ENCODE results near the gene RSPH3. TPM values are rescaled to one million over a fixed set of nuclear protein-coding genes. Genes with fewer than 3 reads are reported as not detected.

The RSPH3 gene
- total and polyA plus RNA-seq, 2 of the 13 experiments (the other 11 are each of a cell fraction or from before 2014, with no cell fraction given): 1.3 to 3.5 TPM

- 61% methylated on average over 8 of the region's 8 CpGs for WGBS (ENCODE audit: low lambda C conversion rate)
- ChIA-PET POLR2A (no interaction called here), CTCF (ENCODE audit: low intra/inter-chr PET ratio, low total read pairs) (no interaction called here)
- H3K79me2 ChIP-seq (ENCODE audit: insufficient read depth, low read length): no peaks in the 10 kb centered on the region
- H3K4me3 ChIP-seq (replicated peaks in 1 of 3; ENCODE audit: insufficient read depth in 1 of 3, low read depth in 2 of 3, low read length in 3 of 3): no peak overlapping the region
- H3K4me2 ChIP-seq (ENCODE audit: low read depth, low read length): no peak overlapping the region
- H2AFZ ChIP-seq (ENCODE audit: low read length): no peak overlapping the region
- no TSS peak for BruUV-seq (replicated peaks)
- no peak overlapping the region for H3K27ac ChIP-seq (ENCODE audit: extremely low read length, insufficient read depth, low read length)
- no peak overlapping the region for H3K9ac ChIP-seq (ENCODE audit: insufficient read depth, low read depth, low read length)
- FAIRE-seq (no peak), DNase-seq (ENCODE audit: low spot score) (no peak), ATAC-seq (no peak)
- no peaks in the 10 kb centered on the region for H3K36me3 ChIP-seq (replicated peaks in 1 of 2; ENCODE audit: control insufficient read depth in 1 of 2, insufficient read depth in 2 of 2, low read length in 2 of 2)
- peaks cover 0 to 3% of the 10 kb centered on the region in 2 experiments; a peak in 1 of 5 replicates for H3K27me3 ChIP-seq (ENCODE audit: control insufficient read depth in 1 of 2, insufficient read depth in 2 of 2, low read length in 2 of 2)
- intact Hi-C loops (cut with micrococcal nuclease; ENCODE audit: unreplicated experiment) (no loop called here), in situ Hi-C loops (cut with HindIII; ENCODE audit: extremely low pct_ligation_motif_present, low pct_unique_long_range_greater_than_20kb) (no loop called here)
- no peaks in the 10 kb centered on the region for H3K9me3 ChIP-seq (ENCODE audit: low read length)
- H3K4me1 ChIP-seq (ENCODE audit: insufficient read depth, low read length): no peaks in the 10 kb centered on the region
- H4K20me1 ChIP-seq (ENCODE audit: insufficient read depth, low read length): no peaks in the 10 kb centered on the region; the same call in 1 of the 2 replicates
- no peak for TF ChIP-seq ZNF605 (CRISPR knock-in tag; IDR thresholded peaks at IDR 0.05)
- TF ChIP-seq ZNF556 (CRISPR knock-in tag; IDR thresholded peaks at IDR 0.05; ENCODE audit: borderline replicate concordance): no peak
- TF ChIP-seq ZNF496 (CRISPR knock-in tag; IDR thresholded peaks at IDR 0.05; ENCODE audit: insufficient replicate concordance): no peak
- TF ChIP-seq ZNF430 (CRISPR knock-in tag; IDR thresholded peaks at IDR 0.05): no peak
- TF ChIP-seq BCLAF1 (IDR thresholded peaks at IDR 0.05): no peak
Measured at GRCh38 chr6:158947284-158947683, 52.7 kb downstream of the RSPH3 start.
